Measurements from ENCODE around the gene MT1M.

GRCh38 chr16:56651586-56651985 is 19.1 kb downstream of the MT1M start, which contains the start of gene MT1B:
- no peak for TF ChIP-seq POLR2A (IDR thresholded peaks at IDR 0.05)
- no peak for TF ChIP-seq CTCF (IDR thresholded peaks at IDR 0.05)
